SK-N-SH treated with all-trans-retinoic acid at 6 μM for 48 hours (cell line): Measurements from ENCODE around the gene PLA2G2A.

Experiments used
- ATAC-seq: fragments of 200-7000 bp; cut with Tn5 transposase; 3 replicates; pipeline ENCODE4 v1.9.1; 2020; ENCODE audit warnings: mild to moderate bottlenecking, moderate library complexity
- ARNTL ChIP-seq: fragments of 450-650 bp; formaldehyde crosslinking; IDR thresholded peaks from 2 replicates; pipeline ENCODE4 v1.5.0; 2020; ENCODE audit warnings: low read depth, mild to moderate bottlenecking, moderate library complexity, borderline replicate concordance
- BACH2 ChIP-seq: fragments of 250-450 bp; sonication (Bioruptor Pico); IDR thresholded peaks from 2 replicates; pipeline ENCODE4 v1.9.0; 2021; ENCODE audit warnings: mild to moderate bottlenecking, borderline replicate concordance
- CSDC2 ChIP-seq: fragments of 250-450 bp; sonication (Bioruptor Pico); IDR thresholded peaks from 2 replicates; pipeline ENCODE4 v1.5.0; 2020; ENCODE audit warnings: mild to moderate bottlenecking, moderate library complexity
- ESRRG ChIP-seq: fragments of 250-450 bp; sonication (Bioruptor Pico); IDR thresholded peaks from 2 replicates; pipeline ENCODE4 v1.6.1; 2021; ENCODE audit warnings: mild to moderate bottlenecking
- GLIS3 ChIP-seq: fragments of 250-450 bp; sonication (Bioruptor Pico); IDR thresholded peaks from 2 replicates; pipeline ENCODE4 v1.5.0; 2020; ENCODE audit warnings: mild to moderate bottlenecking, moderate library complexity
- ISL1 ChIP-seq: fragments of 250-450 bp; sonication (Bioruptor Pico); IDR thresholded peaks from 2 replicates; pipeline ENCODE4 v2.1.2; 2022; ENCODE audit warnings: mild to moderate bottlenecking, moderate library complexity
- OSR1 ChIP-seq: fragments of 250-450 bp; sonication (Bioruptor Pico); IDR thresholded peaks from 2 replicates; pipeline ENCODE4 v1.8.0; 2022; ENCODE audit warnings: moderate library complexity, mild to moderate bottlenecking, inconsistent platforms
- POU6F1 ChIP-seq: fragments of 250-450 bp; sonication (Bioruptor Pico); IDR thresholded peaks from 2 replicates; pipeline ENCODE4 v1.8.0; 2021; ENCODE audit warnings: low read depth, mild to moderate bottlenecking, moderate library complexity, borderline replicate concordance
- PPARA ChIP-seq: fragments of 250-450 bp; sonication (Bioruptor Pico); IDR thresholded peaks from 2 replicates; pipeline ENCODE4 v1.5.0; 2020; ENCODE audit warnings: mild to moderate bottlenecking, borderline replicate concordance
- RARB ChIP-seq: fragments of 250-450 bp; sonication (Bioruptor Pico); IDR thresholded peaks from 2 replicates; pipeline ENCODE4 v1.8.0; 2021; ENCODE audit warnings: mild to moderate bottlenecking, moderate library complexity
- SNAI2 ChIP-seq: fragments of 250-450 bp; sonication (Bioruptor Pico); IDR thresholded peaks from 2 replicates; pipeline ENCODE4 v1.5.0; 2020; ENCODE audit warnings: mild to moderate bottlenecking, moderate library complexity
- TCF4 ChIP-seq: fragments of 250-450 bp; sonication (Bioruptor Pico); IDR thresholded peaks from 2 replicates; pipeline ENCODE4 v1.8.0; 2021; ENCODE audit warnings: mild to moderate bottlenecking, moderate library complexity, borderline replicate concordance
- TOX ChIP-seq: fragments of 250-450 bp; sonication (Bioruptor Pico); IDR thresholded peaks from 2 replicates; pipeline ENCODE4 v1.8.0; 2021; ENCODE audit warnings: mild to moderate bottlenecking, moderate library complexity, borderline replicate concordance
- TSHZ2 ChIP-seq: fragments of 250-450 bp; sonication (Bioruptor Pico); IDR thresholded peaks from 2 replicates; pipeline ENCODE4 v1.5.0; 2020; ENCODE audit warnings: mild to moderate bottlenecking, moderate library complexity
- ZC3H10 ChIP-seq: fragments of 250-450 bp; sonication (Bioruptor Pico); IDR thresholded peaks from 2 replicates; pipeline ENCODE4 v1.5.1; 2021; ENCODE audit warnings: mild to moderate bottlenecking, moderate library complexity
- ZFP30 ChIP-seq: fragments of 450-650 bp; formaldehyde crosslinking; IDR thresholded peaks from 2 replicates; pipeline ENCODE4 v1.5.0; 2022; ENCODE audit warnings: mild to moderate bottlenecking, moderate library complexity
- ZNF70 ChIP-seq: fragments of 450-650 bp; formaldehyde crosslinking; IDR thresholded peaks from 2 replicates; pipeline ENCODE4 v1.5.0; 2020; ENCODE audit warnings: mild to moderate bottlenecking, moderate library complexity
- ZNF8 ChIP-seq: fragments of 450-650 bp; formaldehyde crosslinking; IDR thresholded peaks from 2 replicates; pipeline ENCODE4 v1.5.0; 2020; ENCODE audit warnings: mild to moderate bottlenecking, moderate library complexity
- TF ChIP-seq, protein P1 (sequence below): fragments of 250-450 bp; sonication (Bioruptor Pico); IDR thresholded peaks from 2 replicates; pipeline ENCODE4 v1.5.1; 2021; ENCODE audit warnings: mild to moderate bottlenecking, moderate library complexity
- TF ChIP-seq, protein P2 (sequence below): fragments of 250-450 bp; sonication (Bioruptor Pico); IDR thresholded peaks from 2 replicates; pipeline ENCODE4 v1.8.0; 2020; ENCODE audit warnings: mild to moderate bottlenecking, moderate library complexity, borderline replicate concordance
- TF ChIP-seq, protein P3 (sequence below): fragments of 250-450 bp; sonication (Bioruptor Pico); IDR thresholded peaks from 2 replicates; pipeline ENCODE4 v1.5.1; 2020; ENCODE audit warnings: low read depth, mild to moderate bottlenecking, moderate library complexity

PLA2G2A gene

GRCh38 chr1:19963636-19964035 is 15.8 kb downstream of the PLA2G2A start (continued):
- TF ChIP-seq SNAI2 (CRISPR knock-in tag), result no peak
- no peak for TF ChIP-seq ZNF8 (CRISPR knock-in tag)
- no peak for TF ChIP-seq GLIS3 (CRISPR knock-in tag)

- no peak for ATAC-seq
- TF ChIP-seq TCF4 (CRISPR knock-in tag), result no peak
Observed at GRCh38 chr1:19960591-19960990, 18.8 kb downstream of the PLA2G2A start.

- ATAC-seq, result no peak
- TF ChIP-seq ZNF8 (CRISPR knock-in tag), result no peak
- no peak for TF ChIP-seq ZC3H10
- no peak for TF ChIP-seq ZFP30
- no peak for TF ChIP-seq SNAI2 (CRISPR knock-in tag)
- no peak for TF ChIP-seq ZNF70 (CRISPR knock-in tag)
- no peak for TF ChIP-seq PPARA (CRISPR knock-in tag)
- TF ChIP-seq ARNTL (CRISPR knock-in tag), result no peak
- no peak for TF ChIP-seq TCF4 (CRISPR knock-in tag)
- TF ChIP-seq OSR1 (CRISPR knock-in tag), result no peak
- no peak for TF ChIP-seq TOX (CRISPR knock-in tag)
- TF ChIP-seq, protein P1, sequence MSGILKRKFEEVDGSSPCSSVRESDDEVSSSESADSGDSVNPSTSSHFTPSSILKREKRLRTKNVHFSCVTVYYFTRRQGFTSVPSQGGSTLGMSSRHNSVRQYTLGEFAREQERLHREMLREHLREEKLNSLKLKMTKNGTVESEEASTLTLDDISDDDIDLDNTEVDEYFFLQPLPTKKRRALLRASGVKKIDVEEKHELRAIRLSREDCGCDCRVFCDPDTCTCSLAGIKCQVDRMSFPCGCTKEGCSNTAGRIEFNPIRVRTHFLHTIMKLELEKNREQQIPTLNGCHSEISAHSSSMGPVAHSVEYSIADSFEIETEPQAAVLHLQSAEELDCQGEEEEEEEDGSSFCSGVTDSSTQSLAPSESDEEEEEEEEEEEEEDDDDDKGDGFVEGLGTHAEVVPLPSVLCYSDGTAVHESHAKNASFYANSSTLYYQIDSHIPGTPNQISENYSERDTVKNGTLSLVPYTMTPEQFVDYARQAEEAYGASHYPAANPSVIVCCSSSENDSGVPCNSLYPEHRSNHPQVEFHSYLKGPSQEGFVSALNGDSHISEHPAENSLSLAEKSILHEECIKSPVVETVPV (CRISPR knock-in tag), result no peak
- TF ChIP-seq POU6F1 (CRISPR knock-in tag), result no peak
- TF ChIP-seq RARB, result no peak
- TF ChIP-seq, protein P2, sequence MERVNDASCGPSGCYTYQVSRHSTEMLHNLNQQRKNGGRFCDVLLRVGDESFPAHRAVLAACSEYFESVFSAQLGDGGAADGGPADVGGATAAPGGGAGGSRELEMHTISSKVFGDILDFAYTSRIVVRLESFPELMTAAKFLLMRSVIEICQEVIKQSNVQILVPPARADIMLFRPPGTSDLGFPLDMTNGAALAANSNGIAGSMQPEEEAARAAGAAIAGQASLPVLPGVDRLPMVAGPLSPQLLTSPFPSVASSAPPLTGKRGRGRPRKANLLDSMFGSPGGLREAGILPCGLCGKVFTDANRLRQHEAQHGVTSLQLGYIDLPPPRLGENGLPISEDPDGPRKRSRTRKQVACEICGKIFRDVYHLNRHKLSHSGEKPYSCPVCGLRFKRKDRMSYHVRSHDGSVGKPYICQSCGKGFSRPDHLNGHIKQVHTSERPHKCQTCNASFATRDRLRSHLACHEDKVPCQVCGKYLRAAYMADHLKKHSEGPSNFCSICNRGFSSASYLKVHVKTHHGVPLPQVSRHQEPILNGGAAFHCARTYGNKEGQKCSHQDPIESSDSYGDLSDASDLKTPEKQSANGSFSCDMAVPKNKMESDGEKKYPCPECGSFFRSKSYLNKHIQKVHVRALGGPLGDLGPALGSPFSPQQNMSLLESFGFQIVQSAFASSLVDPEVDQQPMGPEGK (CRISPR knock-in tag), result no peak
- no peak for TF ChIP-seq ISL1 (CRISPR knock-in tag)
- TF ChIP-seq, protein P3, sequence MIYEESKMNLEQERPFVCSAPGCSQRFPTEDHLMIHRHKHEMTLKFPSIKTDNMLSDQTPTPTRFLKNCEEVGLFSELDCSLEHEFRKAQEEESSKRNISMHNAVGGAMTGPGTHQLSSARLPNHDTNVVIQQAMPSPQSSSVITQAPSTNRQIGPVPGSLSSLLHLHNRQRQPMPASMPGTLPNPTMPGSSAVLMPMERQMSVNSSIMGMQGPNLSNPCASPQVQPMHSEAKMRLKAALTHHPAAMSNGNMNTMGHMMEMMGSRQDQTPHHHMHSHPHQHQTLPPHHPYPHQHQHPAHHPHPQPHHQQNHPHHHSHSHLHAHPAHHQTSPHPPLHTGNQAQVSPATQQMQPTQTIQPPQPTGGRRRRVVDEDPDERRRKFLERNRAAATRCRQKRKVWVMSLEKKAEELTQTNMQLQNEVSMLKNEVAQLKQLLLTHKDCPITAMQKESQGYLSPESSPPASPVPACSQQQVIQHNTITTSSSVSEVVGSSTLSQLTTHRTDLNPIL (CRISPR knock-in tag), result no peak
- no peak for TF ChIP-seq CSDC2 (CRISPR knock-in tag)
Observed at GRCh38 chr1:19957779-19958178, 21.6 kb downstream of the PLA2G2A start.

GRCh38 chr1:19955534-19956170 is 23.8 kb downstream of the PLA2G2A start:
- no peak for ATAC-seq
- TF ChIP-seq, protein P1 (CRISPR knock-in tag), result no peak
- TF ChIP-seq TSHZ2 (CRISPR knock-in tag) (no peak), SNAI2 (CRISPR knock-in tag) (no peak), ESRRG (CRISPR knock-in tag) (no peak), ZNF8 (CRISPR knock-in tag) (no peak), ZFP30 (no peak), BACH2 (CRISPR knock-in tag) (no peak), TOX (CRISPR knock-in tag) (no peak), CSDC2 (CRISPR knock-in tag) (no peak), POU6F1 (CRISPR knock-in tag) (no peak), ARNTL (CRISPR knock-in tag) (no peak)
- TF ChIP-seq, protein P2 (CRISPR knock-in tag), result no peak
